HG03439 (cell line): ENCODE data around the gene FOXL2NB.

ENCODE experiments used
- ATAC-seq: cut with Tn5 transposase; IDR thresholded peaks from one replicate; pipeline ENCODE4 v1.9.1; 2021; ENCODE audit warnings: mild to moderate bottlenecking, moderate library complexity; ENCODE audit not compliant: unreplicated experiment

Gene FOXL2NB

DNA sequence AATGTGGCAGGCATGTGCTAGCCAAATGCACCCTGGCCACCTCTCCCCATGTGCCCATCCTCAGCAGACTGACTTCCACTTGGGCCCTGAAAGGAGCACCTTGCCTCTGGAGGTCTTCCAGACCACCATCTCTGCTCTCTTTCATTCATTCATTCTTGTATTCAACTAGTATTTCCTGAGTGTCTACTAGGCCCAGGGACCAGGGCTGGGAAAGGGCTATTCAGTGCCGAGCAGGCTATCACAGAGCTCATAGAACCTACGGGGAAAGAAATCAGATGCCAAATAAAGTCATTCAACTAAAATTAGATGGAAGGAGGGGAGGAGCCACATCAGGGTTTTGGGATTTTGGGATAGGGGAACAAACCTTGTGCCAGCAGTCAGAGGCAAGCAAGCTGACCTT is 40.2 kb downstream of the FOXL2NB start:
- ATAC-seq = no peak

DNA sequence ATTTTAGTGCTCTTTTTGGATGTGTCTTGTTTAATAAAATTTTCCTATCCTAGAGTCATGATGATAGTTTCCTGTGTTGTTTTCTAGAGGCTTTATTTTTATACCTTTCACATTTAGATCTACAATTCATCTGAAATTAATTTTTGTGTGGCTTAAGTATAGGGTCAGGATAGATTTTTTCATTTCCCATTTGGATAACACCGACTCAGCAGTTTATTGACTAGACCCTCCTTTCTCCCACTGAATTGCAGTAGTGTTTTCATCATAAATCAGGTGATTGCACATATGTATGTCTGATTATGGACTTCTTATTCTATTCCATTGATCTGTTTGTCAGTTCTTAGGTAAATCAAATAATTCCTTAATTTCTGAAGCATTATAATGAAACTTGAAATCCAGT is 48.7 kb downstream of the FOXL2NB start:
- ATAC-seq = no peak
